ENCODE measurements around the gene TMED8.

GRCh38 chr14:77403768-77404167 lies 26.9 kb upstream of the TMED8 start:
- TF ChIP-seq, protein P1, sequence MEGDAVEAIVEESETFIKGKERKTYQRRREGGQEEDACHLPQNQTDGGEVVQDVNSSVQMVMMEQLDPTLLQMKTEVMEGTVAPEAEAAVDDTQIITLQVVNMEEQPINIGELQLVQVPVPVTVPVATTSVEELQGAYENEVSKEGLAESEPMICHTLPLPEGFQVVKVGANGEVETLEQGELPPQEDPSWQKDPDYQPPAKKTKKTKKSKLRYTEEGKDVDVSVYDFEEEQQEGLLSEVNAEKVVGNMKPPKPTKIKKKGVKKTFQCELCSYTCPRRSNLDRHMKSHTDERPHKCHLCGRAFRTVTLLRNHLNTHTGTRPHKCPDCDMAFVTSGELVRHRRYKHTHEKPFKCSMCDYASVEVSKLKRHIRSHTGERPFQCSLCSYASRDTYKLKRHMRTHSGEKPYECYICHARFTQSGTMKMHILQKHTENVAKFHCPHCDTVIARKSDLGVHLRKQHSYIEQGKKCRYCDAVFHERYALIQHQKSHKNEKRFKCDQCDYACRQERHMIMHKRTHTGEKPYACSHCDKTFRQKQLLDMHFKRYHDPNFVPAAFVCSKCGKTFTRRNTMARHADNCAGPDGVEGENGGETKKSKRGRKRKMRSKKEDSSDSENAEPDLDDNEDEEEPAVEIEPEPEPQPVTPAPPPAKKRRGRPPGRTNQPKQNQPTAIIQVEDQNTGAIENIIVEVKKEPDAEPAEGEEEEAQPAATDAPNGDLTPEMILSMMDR (IDR thresholded peaks at IDR 0.05), result no peak
- TF ChIP-seq EP300 (IDR thresholded peaks at IDR 0.05) (no peak), POLR2AphosphoS5 (IDR thresholded peaks at IDR 0.05) (no peak), POLR2A (IDR thresholded peaks at IDR 0.05) (no peak)

Data from sigmoid colon (tissue), 4 donors.